MM.1S (cell line): ENCODE data around the gene AK9.

ENCODE experiments used
- DNase-seq: peaks from one replicate; pipeline ENCODE4 v3.0.0-alpha.2; 2015
- H2AFZ ChIP-seq: fragments of 300-600 bp; sonication (generic); 2 replicates; pipeline ENCODE4 v1.6.0; 2016; ENCODE audit warnings: antibody characterized with exemption, low read length
- H3F3A ChIP-seq: fragments of 300-600 bp; sonication (generic); 2 replicates; pipeline ENCODE4 v1.6.1; 2016; ENCODE audit warnings: mild to moderate bottlenecking, antibody characterized with exemption, low read length, moderate library complexity, mixed read lengths; ENCODE audit not compliant: insufficient read depth
- H3K27ac ChIP-seq: fragments of 300-600 bp; sonication (generic); 2 replicates; pipeline ENCODE4 v1.5.1; 2016; ENCODE audit warnings: mild to moderate bottlenecking, low read length
- H3K27me3 ChIP-seq: fragments of 300-600 bp; sonication (generic); replicated peaks from 2 replicates; pipeline ENCODE4 v1.6.0; 2016; ENCODE audit warnings: low read length; ENCODE audit not compliant: insufficient read depth
- H3K36me3 ChIP-seq: fragments of 300-600 bp; sonication (generic); replicated peaks from 2 replicates; pipeline ENCODE4 v1.6.1; 2016; ENCODE audit warnings: mild to moderate bottlenecking, low read length, mixed read lengths; ENCODE audit not compliant: insufficient read depth
- H3K4me1 ChIP-seq: fragments of 300-600 bp; sonication (generic); 2 replicates; pipeline ENCODE4 v1.6.1; 2016; ENCODE audit warnings: low read length, mixed read lengths
- H3K4me2 ChIP-seq: fragments of 300-600 bp; sonication (generic); 2 replicates; pipeline ENCODE4 v1.6.0; 2016; ENCODE audit warnings: low read depth, low read length
- H3K4me3 ChIP-seq: fragments of 300-600 bp; sonication (generic); 2 replicates; pipeline ENCODE4 v1.5.1; 2016; ENCODE audit warnings: low read length, mixed read lengths
- H3K79me2 ChIP-seq: fragments of 300-600 bp; sonication (generic); 2 replicates; pipeline ENCODE4 v1.6.1; 2016; ENCODE audit warnings: mixed run types, low read length, mixed read lengths
- H3K9ac ChIP-seq: fragments of 300-600 bp; sonication (generic); 2 replicates; pipeline ENCODE4 v1.6.1; 2016; ENCODE audit warnings: low read length, mixed read lengths
- H3K9me2 ChIP-seq: fragments of 300-600 bp; sonication (generic); replicated peaks from 2 replicates; pipeline ENCODE4 v1.6.1; 2016; ENCODE audit warnings: mild to moderate bottlenecking, low read length, mixed read lengths; ENCODE audit not compliant: insufficient read depth
- H3K9me3 ChIP-seq: fragments of 300-600 bp; sonication (generic); replicated peaks from 2 replicates; pipeline ENCODE4 v1.6.1; 2016; ENCODE audit warnings: mild to moderate bottlenecking, low read length, mixed read lengths; ENCODE audit not compliant: insufficient read depth
- H4K20me1 ChIP-seq: fragments of 300-600 bp; sonication (generic); 2 replicates; pipeline ENCODE4 v1.6.1; 2016; ENCODE audit warnings: mild to moderate bottlenecking, low read length, moderate library complexity, mixed read lengths; ENCODE audit not compliant: insufficient read depth
- EZH2 ChIP-seq: fragments of 300-600 bp; sonication (generic); optimal IDR thresholded peaks from 2 replicates; pipeline ENCODE3; 2017; ENCODE audit warnings: low read depth, mild to moderate bottlenecking, antibody characterized with exemption, low read length, mixed read lengths
- EZH2phosphoT487 ChIP-seq: fragments of 300-600 bp; sonication (generic); IDR thresholded peaks from 2 replicates; pipeline ENCODE4 v1.6.1; 2018; ENCODE audit warnings: antibody characterized with exemption, low read length
- TF ChIP-seq, protein P1 (sequence below): fragments of 300-600 bp; sonication (generic); IDR thresholded peaks from 2 replicates; pipeline ENCODE4 v1.5.1; 2016; ENCODE audit warnings: antibody characterized with exemption, low read length, mixed read lengths

Gene AK9

DNA sequence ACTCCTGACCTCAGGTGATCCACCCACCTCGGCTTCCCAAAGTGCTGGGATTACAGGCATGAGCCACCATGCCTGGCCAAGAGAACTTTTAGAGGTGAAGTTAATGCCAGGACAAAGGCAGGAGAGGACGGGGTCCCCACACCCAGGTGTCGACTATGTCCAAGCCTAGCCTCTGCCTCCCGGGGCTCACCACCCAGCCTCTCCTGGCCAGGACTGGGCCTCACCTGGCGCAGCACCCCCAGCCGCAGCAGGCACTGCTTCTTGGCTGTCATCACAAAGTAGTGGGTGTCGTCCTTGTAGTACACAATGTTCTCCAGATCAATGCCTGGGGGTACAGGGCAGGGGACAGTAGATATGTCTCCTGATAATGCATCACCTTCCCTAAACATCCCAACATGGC is 239.6 kb downstream of the AK9 start:
- Histone ChIP-seq H3K27ac (no peak overlapping the region), H3K4me1 (peaks cover 13% of the 10 kb centered on the region)
- no peak for TF ChIP-seq EZH2
- no peak for TF ChIP-seq EZH2phosphoT487
- TF ChIP-seq, protein P1, sequence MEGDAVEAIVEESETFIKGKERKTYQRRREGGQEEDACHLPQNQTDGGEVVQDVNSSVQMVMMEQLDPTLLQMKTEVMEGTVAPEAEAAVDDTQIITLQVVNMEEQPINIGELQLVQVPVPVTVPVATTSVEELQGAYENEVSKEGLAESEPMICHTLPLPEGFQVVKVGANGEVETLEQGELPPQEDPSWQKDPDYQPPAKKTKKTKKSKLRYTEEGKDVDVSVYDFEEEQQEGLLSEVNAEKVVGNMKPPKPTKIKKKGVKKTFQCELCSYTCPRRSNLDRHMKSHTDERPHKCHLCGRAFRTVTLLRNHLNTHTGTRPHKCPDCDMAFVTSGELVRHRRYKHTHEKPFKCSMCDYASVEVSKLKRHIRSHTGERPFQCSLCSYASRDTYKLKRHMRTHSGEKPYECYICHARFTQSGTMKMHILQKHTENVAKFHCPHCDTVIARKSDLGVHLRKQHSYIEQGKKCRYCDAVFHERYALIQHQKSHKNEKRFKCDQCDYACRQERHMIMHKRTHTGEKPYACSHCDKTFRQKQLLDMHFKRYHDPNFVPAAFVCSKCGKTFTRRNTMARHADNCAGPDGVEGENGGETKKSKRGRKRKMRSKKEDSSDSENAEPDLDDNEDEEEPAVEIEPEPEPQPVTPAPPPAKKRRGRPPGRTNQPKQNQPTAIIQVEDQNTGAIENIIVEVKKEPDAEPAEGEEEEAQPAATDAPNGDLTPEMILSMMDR = no peak

DNA sequence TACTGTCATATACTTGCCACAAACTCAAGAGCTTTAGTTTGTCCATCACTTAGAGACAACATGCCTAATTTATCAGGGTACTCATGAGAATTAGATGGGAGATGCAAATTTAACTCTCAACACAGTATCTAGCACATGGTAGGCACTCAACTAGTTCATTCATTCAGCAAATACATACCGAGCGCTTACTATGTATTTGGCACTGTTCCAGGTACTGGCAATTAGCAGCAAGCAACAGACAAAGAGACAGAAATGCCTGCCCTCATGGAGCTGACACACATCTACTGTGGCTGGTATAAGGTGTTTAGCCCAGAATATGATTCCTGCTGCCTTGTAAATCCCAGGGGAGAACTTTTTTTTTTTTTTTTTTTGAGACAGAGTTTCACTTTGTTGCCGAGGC is 240.2 kb downstream of the AK9 start:
- no peak overlapping the region for H3K4me3 ChIP-seq
- no peak for DNase-seq
- no peaks in the 10 kb centered on the region for H3K27me3 ChIP-seq
- peaks cover 12% of the 10 kb centered on the region for H3K4me1 ChIP-seq
- no peaks in the 10 kb centered on the region for H3K36me3 ChIP-seq
- H3K79me2 ChIP-seq = peaks cover 21% of the 10 kb centered on the region
- H3K9me2 ChIP-seq = no peaks in the 10 kb centered on the region
- no peak overlapping the region for H2AFZ ChIP-seq
- peaks cover 10% of the 10 kb centered on the region; the same call in 1 of the 2 replicates for H3F3A ChIP-seq
- no peak overlapping the region for H3K27ac ChIP-seq
- H3K4me2 ChIP-seq = no peak overlapping the region
- H4K20me1 ChIP-seq = no peaks in the 10 kb centered on the region
- H3K9ac ChIP-seq = no peak overlapping the region
- TF ChIP-seq EZH2 = no peak
- TF ChIP-seq, protein P1 = no peak
- TF ChIP-seq EZH2phosphoT487 = no peak
- no peaks in the 10 kb centered on the region for H3K9me3 ChIP-seq

More for the DNA sequence above, 239.6 kb downstream of the AK9 start:
- Histone ChIP-seq H3K27me3 (no peaks in the 10 kb centered on the region), H3K36me3 (no peaks in the 10 kb centered on the region), H3K4me2 (no peak overlapping the region), H3K9me2 (no peaks in the 10 kb centered on the region), H3K9me3 (no peaks in the 10 kb centered on the region), H3K9ac (no peak overlapping the region), H3K79me2 (peaks cover 25% of the 10 kb centered on the region), H4K20me1 (no peaks in the 10 kb centered on the region), H2AFZ (no peak overlapping the region), H3F3A (peaks cover 15% of the 10 kb centered on the region), H3K4me3 (no peak overlapping the region)
- no peak for DNase-seq

DNA sequence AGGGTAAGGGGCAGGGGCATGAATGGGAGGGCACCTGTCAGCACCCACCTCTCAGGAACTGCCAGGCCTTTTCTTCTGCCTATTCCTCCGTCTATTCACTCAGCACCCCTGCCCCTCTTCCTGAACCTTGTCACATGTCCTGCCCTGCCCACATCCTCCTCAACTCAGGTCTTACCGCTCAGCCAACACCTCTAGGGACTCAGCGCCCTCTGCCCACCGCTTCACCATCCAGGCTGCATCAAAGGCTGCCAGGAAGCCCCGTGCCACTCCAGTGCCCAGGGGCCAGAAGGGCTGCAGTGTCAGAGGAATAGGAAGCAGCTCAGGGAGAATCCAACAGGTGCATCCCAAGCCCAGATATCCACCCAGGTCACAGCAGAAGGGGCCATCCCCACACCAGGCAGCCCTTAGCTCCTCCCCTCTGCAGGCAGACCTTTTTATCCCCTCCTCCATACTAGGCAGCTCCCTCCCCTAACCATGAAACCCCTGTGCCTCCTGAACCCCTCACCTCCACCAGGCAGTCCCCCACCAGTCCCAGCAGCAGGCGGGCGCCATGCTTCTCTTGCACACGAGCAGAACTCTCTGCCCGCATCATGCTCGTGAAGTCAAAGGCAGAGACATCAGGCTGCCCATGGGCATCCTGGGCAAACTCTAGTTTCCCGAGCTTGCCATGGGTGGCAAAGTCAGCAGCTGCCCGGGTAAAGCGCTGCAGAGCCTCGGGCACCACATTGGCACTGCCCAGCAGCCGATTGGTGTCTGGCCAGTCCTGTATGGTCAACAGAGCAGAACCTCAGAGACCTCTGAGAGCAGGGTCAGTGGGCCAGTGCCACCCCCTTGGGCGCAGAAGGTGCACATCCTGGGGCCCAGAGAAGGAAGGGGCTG is 241.0 kb downstream of the AK9 start:
- Histone ChIP-seq H3K4me1 (peaks cover 12% of the 10 kb centered on the region), H3K36me3 (no peaks in the 10 kb centered on the region), H2AFZ (no peak overlapping the region), H3K9ac (no peak overlapping the region), H3F3A (0 out of 2 replicates have a peak, but pooled peaks cover 6% of the 10 kb centered on the region), H3K9me3 (no peaks in the 10 kb centered on the region), H3K27ac (no peak overlapping the region), H3K27me3 (no peaks in the 10 kb centered on the region), H3K79me2 (peaks cover 19% of the 10 kb centered on the region), H4K20me1 (no peaks in the 10 kb centered on the region), H3K4me3 (no peak overlapping the region), H3K4me2 (no peak overlapping the region), H3K9me2 (no peaks in the 10 kb centered on the region)
- TF ChIP-seq, protein P1 = no peak
- no peak for TF ChIP-seq EZH2
- TF ChIP-seq EZH2phosphoT487 = no peak
- no peak for DNase-seq
